Measurements from ENCODE around the gene ZNF428. TPM values are rescaled to one million over a fixed set of nuclear protein-coding genes. Genes with fewer than 3 reads are reported as not detected.
"Not testable (repeated sequence)": the region's sequence is repeated elsewhere in the genome, so short reads cannot be mapped to it uniquely, and the experiment has no call there.

The ZNF428 gene
- polyA plus RNA-seq, 1 experiment, result 34.0 TPM

DNA sequence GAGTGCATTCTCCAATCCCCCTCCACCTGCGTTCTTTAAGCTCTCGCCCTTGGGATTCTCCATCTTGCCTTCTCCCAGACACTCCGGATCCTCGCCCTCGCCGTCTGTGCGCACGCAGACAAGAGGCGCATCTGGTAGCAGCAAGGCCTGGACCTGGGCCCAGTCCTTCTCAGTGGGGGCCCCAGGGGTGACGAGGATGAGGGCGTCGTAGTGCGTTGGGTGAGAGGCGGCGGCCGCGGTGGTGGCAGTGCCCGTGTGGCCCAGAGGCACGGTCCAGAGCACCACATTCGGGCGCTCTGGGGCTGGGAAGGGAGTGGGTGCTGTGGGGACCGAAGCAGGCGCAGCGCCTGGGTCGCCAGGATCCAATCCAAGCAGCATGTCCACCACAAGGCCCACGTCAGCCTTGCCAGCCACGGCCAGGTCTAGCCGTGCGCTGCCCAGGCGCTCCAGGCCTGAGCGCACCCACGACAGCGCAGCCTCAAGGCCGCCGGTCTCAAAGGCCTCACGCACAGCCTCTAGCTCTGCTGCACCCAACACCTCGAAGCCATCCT lies 26.6 kb downstream of the ZNF428 start:
- ChIA-PET POLR2A (no interaction called here), CTCF (interaction anchor here (1.5 to 4.9 kb wide), 3 partner anchors 38 to 192 kb away, joined by 4 to 36 read pairs (median 12); no protein-coding TSS in a partner anchor)
- Histone ChIP-seq H3K27me3 (ENCODE audit: control insufficient read depth, insufficient read depth, low read length) (no peaks in the 10 kb centered on the region), H3K4me3 (ENCODE audit: low read depth, low read length) (no peak overlapping the region), H3K36me3 (ENCODE audit: control insufficient read depth, insufficient read depth, low read length) (peaks cover 20% of the 10 kb centered on the region)
- DNase-seq (ENCODE audit: low read depth), result no peak
- TF ChIP-seq, protein P1, sequence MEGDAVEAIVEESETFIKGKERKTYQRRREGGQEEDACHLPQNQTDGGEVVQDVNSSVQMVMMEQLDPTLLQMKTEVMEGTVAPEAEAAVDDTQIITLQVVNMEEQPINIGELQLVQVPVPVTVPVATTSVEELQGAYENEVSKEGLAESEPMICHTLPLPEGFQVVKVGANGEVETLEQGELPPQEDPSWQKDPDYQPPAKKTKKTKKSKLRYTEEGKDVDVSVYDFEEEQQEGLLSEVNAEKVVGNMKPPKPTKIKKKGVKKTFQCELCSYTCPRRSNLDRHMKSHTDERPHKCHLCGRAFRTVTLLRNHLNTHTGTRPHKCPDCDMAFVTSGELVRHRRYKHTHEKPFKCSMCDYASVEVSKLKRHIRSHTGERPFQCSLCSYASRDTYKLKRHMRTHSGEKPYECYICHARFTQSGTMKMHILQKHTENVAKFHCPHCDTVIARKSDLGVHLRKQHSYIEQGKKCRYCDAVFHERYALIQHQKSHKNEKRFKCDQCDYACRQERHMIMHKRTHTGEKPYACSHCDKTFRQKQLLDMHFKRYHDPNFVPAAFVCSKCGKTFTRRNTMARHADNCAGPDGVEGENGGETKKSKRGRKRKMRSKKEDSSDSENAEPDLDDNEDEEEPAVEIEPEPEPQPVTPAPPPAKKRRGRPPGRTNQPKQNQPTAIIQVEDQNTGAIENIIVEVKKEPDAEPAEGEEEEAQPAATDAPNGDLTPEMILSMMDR (IDR thresholded peaks at IDR 0.05; ENCODE audit: insufficient read depth, low read depth, low read length), result no peak

DNA sequence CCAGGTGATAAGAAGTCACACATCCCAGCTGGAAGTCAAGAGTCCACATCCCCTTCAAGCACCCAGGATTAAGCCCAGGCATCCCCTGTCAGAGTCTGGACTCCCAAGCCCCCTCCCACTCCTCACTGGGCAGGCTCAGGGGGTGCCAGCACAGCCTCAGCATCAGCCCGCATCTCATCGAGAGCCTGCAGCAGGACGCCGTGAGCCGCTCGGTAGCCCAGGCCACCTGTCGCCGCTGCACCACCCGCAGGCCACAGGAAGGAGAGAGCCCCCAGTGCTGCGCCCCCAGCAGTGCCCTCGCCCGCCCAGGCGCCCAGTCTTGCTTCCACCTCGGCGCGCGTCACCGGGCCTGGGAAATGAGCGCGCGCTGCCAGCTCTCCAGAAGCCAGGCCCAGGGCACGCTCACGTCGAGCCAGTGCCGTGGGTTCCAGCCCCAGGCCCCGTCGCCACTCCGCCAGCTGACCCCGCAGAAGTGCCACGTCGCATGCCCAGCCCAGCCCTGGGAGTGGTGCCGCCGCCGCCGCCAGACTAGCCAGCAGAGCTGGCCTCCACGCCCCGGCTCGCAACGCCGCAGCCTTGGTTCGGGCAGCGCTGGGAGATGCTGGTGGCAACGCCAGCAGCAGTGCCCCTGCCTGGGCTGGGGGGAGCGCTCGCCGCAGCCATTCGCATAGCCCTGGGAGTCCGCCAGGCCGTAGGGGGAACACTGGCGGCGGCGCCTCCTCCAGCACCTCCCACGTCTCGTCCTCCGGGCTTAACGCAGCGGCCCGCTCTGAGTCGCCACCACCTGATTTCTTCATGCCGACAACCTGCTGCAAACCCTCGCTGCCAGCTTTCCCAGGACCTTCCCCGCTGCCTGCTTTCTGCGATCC lies 27.3 kb downstream of the ZNF428 start:
- H3K27me3 ChIP-seq (ENCODE audit: control insufficient read depth, insufficient read depth, low read length), result no peaks in the 10 kb centered on the region
- DNase-seq (ENCODE audit: low read depth), result no peak
- POLR2A ChIA-PET, result no interaction called here
- CTCF ChIA-PET, result interaction anchor here (1.5 kb wide), 1 partner anchor 193 kb away, joined by 4 read pairs; no protein-coding TSS in a partner anchor
- peaks cover 20% of the 10 kb centered on the region for H3K36me3 ChIP-seq (ENCODE audit: control insufficient read depth, insufficient read depth, low read length)
- H3K4me3 ChIP-seq (ENCODE audit: low read depth, low read length), result no peak overlapping the region
- TF ChIP-seq, protein P1 (IDR thresholded peaks at IDR 0.05; ENCODE audit: insufficient read depth, low read depth, low read length), result no peak

DNA sequence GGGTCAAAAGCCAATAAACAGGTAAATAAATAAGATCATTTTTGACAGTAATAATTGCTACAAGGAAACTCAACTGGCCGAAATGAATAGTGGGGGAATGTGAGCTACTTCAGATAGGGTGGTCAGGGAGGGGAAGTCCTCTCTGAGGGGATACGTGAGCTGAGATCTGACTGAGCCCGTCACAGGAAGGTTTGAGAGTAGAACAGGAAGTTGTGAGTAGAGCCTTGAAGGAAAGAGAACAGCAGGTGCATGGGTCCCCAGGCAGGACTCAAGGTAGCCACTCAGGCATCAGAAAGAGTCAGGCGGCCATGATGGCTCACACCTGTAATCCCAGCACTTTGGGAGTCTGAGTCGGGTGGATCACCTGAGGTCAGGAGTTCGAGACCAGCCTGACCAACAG lies 29.8 kb downstream of the ZNF428 start:
- Histone ChIP-seq H3K4me3 (ENCODE audit: low read depth, low read length) (no peak overlapping the region), H3K27me3 (ENCODE audit: control insufficient read depth, insufficient read depth, low read length) (no peaks in the 10 kb centered on the region), H3K36me3 (ENCODE audit: control insufficient read depth, insufficient read depth, low read length) (peaks cover 20% of the 10 kb centered on the region)
- POLR2A ChIA-PET, result no interaction called here
- CTCF ChIA-PET, result interaction anchor here (1.0 to 1.4 kb wide), 2 partner anchors 17 to 34 kb away, joined by 3 read pairs; no protein-coding TSS in a partner anchor
- TF ChIP-seq, protein P1 (IDR thresholded peaks at IDR 0.05; ENCODE audit: insufficient read depth, low read depth, low read length), result no peak
- no peak for DNase-seq (ENCODE audit: low read depth)

DNA sequence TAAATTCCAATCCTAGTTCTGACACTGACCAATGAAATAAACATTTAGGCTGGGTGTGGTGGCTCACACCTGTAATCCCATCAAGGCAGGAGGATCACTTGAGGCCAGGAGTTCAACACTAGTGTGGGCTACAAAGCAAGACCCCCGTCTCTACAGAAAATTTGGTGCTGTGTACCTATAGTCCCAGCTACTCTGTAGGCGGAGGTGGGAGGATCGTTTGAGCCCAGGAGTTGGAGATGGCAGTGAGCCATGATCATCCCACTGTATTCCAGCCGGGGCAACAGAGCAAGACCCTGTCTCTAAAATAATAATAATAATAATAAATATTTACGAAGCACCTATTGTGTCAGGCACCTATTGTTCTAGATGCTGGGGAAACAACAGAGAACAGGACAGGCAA lies 30.2 kb downstream of the ZNF428 start:
- CTCF ChIA-PET, result interaction anchor here (0.7 to 1.4 kb wide), 3 partner anchors 17 to 54 kb away, joined by 3 read pairs; no protein-coding TSS in a partner anchor
- TF ChIP-seq, protein P1 (IDR thresholded peaks at IDR 0.05; ENCODE audit: insufficient read depth, low read depth, low read length), result no peak
- peaks cover 20% of the 10 kb centered on the region for H3K36me3 ChIP-seq (ENCODE audit: control insufficient read depth, insufficient read depth, low read length)
- POLR2A ChIA-PET, result no interaction called here
- DNase-seq (ENCODE audit: low read depth), result no peak
- H3K4me3 ChIP-seq (ENCODE audit: low read depth, low read length), result no peak overlapping the region
- no peaks in the 10 kb centered on the region for H3K27me3 ChIP-seq (ENCODE audit: control insufficient read depth, insufficient read depth, low read length)

DNA sequence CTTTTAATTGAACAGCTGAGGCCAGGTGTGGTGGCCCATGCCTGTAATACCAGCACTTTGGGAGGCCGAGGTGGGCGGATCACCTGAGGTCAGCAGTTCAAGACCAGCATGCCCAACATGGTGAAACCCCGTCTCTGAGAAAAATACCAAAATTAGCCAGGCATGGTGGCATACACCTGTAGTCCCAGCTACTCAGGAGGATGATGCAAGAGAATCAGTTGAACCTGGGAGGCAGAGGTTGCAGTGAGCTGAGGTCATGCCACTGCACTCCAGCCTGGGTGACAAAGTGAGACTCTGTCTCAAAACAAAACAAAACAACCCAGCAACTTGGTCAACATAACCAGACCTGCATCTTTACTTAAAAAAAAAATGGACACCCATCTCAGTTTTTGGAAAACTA lies 32.4 kb downstream of the ZNF428 start:
- CTCF ChIA-PET; DNase-seq (ENCODE audit: low read depth); H3K27me3 ChIP-seq (ENCODE audit: control insufficient read depth, insufficient read depth, low read length); POLR2A ChIA-PET; H3K4me3 ChIP-seq (ENCODE audit: low read depth, low read length): not testable (repeated sequence)
- H3K36me3 ChIP-seq (ENCODE audit: control insufficient read depth, insufficient read depth, low read length), result peaks cover 11% of the 10 kb centered on the region

Data from BJ (cell line).